ENCODE data around the gene SEC16A.

The SEC16A gene

DNA sequence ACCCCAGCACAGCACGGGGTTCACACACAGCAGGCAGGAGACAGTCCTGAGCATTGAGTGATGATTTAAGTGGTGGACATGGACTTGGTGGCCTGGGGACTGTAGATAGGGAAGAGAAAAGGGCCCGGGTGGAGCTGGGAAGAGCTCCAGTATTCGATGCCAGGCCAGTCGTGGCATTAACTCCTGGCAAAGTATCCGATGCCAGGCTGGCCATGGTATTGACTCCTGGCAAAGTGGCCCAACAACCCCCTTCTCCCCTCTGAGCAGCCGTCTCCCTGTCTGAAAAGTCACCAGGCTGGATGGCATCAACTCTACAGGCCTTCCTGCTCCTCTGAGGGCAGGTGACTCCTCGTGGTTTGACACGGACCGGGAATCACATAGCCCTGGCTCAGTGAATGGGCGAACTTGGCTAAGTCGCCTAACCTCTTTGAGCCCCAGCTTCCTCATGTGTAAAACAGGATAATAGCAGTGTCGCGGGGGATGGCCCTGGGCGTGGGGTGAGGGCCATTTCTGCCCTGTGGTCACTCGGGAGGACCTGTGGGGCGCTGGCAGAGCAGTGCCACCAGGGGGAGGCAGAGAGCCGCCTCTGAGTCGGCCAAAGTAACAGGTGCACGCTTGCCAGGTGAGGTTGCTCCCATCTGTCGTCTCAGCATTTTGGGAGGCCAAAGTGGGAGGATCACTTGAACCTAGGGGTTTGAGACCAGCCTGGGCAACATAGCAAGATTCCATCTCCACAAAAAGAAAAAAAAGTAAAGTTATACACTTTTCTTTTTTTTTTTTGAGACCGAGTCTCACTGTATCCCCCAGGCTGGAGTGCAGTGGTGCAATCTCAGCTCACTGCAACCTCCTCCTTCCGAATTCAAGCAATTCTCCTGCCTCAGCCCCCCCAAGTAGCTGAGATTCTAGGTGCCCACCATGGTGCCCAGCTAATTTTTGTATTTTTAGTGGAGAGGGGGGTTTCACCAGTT lies 5.7 kb upstream of the SEC16A start:
- in situ Hi-C loops (cut with HindIII; ENCODE audit: low sequenced_read_pairs): loop anchor here (5.0 kb wide), 5 partner anchors 41 to 224 kb away; partner anchors contain the start of gene DIPK1B

DNA sequence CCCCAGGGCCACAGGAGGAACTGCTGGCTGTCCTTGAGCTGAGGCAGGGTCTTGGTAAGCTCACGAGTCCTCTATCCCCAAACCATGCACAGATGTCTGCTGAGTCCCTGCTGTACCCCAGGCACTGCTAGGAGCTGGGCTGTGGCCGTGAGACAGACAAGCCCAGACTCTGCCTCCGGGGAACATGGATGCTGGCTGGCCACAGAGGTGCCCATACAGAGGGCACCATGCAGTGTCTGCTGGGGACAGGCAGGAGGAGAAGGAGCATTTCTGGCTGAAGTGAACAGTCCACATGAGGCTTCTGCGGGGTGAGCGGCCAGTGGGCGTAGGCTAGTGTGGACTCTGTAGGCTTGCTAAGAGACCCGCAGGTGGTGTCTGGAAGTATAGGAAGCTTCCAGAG lies 4.8 kb upstream of the SEC16A start:
- in situ Hi-C loops (cut with HindIII; ENCODE audit: low sequenced_read_pairs): loop anchor here (5.0 kb wide), 5 partner anchors 40 to 225 kb away; partner anchors contain the start of gene DIPK1B

DNA sequence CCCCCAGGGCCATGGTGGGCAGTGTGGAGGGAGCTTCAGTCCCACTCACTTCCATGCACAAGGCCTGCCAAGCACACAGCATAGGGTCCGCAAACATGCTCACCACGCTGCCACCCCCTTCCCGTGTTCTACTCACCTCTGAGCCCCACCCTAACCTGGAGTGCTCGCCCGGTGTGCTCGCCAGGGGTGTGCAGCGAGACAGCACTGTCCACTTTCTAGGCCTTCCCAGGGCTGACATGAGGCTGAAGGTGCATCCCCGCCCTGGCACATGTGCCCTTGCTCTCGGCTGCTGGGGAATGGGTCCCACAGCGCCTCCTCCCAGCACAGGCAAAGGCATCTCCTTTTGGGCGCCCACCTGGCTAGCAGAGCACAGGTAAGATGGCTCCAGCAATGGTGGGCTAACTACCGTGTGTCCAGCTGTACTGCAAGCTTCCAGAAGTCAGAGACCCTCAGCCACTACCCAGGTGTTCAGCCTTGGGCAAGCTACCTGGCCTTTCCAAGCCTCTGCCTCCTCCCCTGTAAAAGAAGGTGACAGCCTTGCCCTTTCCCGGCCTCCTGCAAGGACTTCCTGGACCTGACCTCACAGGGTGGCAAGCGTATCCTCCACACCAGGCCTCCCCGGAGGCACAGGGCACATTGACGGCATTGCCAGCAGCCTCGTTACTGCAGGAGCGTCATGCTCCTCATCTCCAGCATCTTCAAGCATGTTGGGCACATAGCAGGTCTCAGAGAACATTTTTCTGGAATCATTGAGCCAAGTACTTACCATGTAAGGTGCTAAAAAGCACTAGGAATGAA lies 4.2 kb upstream of the SEC16A start:
- in situ Hi-C loops (cut with HindIII; ENCODE audit: low sequenced_read_pairs): loop anchor here (5.0 kb wide), 5 partner anchors 40 to 225 kb away; partner anchors contain the start of gene DIPK1B

DNA sequence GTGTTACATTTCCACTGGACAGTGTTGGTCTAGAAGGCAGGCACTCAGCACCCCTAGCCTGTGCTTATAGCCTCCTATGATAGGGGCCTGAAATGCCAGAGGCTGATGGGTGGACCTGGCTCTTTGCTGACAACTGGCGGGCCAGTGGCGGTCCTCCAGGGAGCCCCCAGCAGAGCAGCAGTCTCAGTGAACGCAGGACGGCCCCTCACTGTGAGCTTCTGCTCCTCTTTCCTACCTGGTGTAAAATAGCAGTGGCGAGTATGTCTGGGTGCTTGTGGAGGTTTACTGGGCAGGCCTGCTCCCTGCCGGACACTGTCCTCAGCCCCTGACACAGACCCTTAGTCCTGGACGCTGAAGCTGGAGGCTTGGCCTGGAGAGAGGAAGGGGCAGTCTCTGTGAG lies 3.3 kb upstream of the SEC16A start:
- in situ Hi-C loops (cut with HindIII; ENCODE audit: low sequenced_read_pairs): loop anchor here (5.0 kb wide), 5 partner anchors 39 to 226 kb away; partner anchors contain the start of gene DIPK1B

DNA sequence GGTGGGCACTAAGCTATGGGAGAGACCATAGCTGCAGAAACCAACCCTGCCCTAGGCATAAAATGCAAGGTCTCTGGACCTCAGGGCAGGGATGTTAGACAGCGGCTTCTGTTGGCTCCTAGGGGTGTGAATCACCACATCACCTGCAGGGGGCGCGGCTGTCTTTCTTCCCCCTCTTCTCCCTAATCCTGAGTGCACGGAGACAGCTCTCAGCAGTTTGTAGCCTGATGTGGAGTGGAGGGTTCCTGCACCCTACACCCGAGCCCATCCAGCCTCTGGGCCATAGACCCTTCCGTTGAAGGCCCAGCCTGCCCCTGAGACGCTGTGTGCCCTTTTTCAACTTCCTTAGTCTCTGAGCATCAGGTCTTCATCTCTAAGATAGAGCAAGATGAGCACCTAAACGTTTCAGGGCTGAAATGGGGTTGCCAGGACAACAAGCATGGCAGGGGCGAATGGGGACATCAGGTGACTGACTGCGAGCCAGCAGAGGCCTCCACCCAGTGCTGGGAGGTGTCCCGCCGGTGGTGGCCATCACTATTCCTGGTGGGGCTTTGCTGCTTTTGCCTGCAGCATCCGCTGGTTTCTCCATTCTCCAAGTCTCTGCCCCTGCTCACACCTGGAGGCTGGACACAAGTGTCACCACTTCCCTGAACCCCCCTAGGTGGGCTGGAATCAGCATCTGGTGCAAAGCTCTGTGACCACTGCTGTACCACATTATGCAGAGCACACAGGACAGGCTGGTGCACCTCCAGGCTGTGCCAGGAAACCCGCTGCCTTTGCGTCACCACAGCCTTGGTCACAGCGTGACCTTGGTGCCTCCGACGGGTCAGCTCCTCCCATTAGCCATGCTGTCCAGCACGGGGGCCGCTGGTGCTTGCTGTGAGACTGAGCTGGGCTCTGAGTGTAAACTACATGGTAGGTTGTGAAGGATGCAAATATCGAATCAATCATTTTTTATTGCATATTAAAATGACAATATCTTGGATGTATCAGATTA lies 2.5 kb upstream of the SEC16A start:
- in situ Hi-C loops (cut with HindIII; ENCODE audit: low sequenced_read_pairs): loop anchor here (5.0 kb wide), 5 partner anchors 38 to 227 kb away; partner anchors contain the start of gene DIPK1B

DNA sequence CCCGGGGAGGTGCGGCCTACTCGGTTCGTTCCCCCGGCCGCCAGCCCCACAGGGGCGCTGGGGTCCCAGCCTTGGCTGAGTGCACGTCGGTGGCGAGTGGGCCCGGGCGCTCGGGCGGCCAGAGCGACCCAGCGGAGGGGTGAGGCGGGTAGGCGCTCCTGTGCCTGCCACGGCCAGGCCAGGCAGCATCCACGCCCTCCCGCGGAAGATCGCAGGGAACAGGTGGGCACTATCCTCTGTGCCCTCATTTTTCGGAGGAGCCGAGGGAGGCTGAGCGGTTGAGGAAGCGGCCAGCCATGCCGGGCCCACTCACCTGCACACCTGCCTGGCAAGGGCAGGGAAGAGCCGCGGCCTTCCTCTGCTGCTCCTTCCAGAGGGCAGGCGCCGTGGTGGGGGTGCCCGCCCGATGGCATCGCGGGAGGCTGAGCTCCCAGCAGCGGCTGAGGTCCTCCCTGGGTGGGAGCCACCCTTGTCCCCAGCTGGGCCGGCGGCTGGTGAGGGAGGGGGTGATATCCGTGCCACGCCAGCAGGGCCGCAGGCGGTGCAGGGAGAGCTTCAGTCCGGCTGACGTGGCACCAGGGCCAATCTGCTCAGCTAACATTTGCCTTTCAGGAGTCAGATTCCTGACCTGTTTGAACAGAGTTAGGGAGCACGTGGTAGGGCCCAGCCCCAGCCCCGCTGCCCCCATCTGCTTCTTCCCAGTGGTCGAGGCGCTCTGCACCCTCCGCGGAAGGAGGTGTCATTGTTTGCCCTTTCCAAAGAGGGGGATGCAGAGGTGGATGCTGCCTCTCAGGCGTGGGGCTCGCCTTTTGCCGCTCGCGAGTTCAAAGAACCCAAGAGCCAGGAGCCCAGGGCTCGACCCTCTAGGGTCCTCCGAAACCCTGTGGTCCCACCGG lies 1.6 kb upstream of the SEC16A start:
- in situ Hi-C loops (cut with HindIII; ENCODE audit: low sequenced_read_pairs): loop anchor here (5.0 kb wide), 5 partner anchors 37 to 228 kb away; partner anchors contain the start of gene DIPK1B

DNA sequence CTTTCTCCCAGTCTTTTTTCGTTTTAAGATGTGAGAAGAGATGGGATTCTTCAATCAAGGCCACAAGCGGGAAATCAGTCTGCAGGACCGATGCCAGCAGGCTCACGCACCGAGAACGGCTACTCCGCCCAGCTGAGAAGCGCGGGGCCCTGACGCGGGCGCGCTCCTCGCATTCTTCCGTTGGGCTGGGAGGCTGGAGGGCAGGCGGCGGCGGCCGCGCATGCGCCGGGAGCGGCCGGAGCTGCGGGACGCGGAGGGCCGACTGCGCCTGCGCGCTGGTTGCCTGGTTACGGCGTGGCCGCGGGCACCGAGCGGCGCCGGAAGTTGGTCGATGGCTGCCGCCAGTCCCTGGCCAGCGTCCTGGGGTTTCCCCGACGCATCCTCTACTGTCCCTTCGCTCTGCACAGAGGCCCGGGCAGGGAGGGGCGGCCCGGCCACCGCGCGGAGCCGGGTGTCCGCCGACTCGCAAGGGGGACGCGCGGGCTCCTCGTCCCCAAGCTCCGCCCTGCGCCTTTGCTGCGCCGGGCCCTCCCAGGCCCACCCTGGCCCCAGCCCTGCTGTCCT lies 831 bp upstream of the SEC16A start:
- in situ Hi-C loops (cut with HindIII; ENCODE audit: low sequenced_read_pairs): no loop called here

DNA sequence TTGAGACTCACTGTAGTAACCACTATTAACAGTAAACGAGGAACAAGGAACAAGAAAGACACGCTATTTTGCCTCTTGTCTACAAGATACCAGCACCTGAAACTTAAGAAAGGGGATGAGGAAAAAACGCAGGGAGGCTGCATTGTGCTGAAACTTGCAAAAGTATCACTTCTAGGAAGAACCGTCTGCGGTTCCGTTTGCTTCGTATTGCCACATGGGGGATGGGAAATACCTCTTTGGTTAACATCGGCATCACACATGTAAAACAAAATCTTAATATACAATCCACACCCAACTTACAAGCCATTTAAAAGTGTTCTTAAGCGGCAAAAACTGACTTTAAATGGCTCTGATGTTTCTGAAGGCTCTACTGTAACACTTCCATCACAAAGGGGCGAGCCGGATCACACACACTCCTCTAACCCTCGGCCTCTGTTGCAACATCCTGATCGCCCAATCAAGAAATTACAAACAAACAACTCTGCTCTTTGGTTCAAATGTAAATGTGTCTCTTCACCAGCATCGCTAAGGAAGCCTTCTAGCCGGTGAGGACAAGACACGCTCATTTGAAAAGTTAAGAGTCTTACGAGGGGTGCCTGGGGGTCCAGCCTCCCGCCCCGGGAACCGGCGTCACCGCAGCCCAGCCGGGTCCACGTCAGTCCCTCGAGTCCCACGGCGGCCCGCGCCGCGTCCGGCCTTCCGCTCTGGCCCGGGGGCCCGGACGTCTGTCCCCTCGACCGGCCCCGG lies 621 bp downstream of the SEC16A start:
- in situ Hi-C loops (cut with HindIII; ENCODE audit: low sequenced_read_pairs): no loop called here

DNA sequence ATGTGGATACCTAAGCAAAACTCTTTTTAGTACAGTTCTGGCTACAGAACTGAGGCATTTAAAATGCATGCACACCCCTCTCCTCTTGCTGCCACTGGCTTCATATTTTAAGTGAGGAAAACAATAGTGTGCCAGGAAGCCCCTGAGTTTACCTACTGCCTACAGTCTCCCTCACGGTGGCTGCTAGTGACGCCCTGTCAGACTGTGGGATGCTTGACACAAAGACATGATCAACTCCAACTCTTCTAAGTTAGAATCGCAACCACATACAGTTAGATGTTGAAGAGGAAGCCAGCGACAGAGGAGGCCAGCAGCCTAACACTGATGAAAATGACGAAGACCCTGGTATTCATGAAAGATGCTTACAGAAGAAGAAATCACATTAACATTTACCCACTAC lies 1.3 kb downstream of the SEC16A start:
- in situ Hi-C loops (cut with HindIII; ENCODE audit: low sequenced_read_pairs): no loop called here

DNA sequence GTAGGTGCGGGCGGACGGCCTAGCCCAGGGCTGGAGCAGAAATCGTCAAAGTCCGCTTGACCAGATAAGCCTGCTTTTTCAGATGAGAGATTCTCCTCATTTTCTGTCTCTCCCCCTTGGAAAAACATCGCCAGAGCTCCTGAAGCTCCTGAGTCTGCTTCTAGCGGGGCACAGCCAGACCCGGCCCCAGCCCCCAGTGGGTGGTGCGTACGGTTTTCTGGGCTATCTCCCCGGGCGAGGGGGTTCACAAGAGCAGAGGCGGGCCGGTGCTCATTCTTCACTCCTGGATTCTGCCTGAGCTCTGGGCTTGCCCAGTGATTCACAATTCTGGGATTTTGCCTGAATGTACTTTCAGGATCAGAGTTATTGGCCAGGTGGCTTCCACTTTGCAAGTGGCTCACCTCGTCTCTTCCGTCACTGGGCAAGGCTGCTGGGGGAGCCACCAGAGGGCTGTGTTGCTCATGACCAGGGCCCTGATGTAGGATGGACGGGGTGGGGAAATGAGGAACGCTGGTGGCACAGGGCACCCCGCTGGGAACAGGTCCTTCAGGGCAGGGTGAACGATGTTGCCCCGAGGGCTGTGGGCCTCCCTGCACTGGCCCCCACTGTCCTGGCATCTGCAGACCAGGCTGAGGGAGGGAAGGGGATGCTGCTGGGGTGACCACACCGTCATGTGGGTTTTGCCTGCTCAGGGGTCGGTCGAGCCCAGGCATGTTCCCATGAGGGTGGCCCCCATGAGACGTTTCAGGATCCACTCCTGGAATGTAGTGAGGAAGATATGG lies 6.3 kb downstream of the SEC16A start:
- in situ Hi-C loops (cut with HindIII; ENCODE audit: low sequenced_read_pairs): no loop called here

DNA sequence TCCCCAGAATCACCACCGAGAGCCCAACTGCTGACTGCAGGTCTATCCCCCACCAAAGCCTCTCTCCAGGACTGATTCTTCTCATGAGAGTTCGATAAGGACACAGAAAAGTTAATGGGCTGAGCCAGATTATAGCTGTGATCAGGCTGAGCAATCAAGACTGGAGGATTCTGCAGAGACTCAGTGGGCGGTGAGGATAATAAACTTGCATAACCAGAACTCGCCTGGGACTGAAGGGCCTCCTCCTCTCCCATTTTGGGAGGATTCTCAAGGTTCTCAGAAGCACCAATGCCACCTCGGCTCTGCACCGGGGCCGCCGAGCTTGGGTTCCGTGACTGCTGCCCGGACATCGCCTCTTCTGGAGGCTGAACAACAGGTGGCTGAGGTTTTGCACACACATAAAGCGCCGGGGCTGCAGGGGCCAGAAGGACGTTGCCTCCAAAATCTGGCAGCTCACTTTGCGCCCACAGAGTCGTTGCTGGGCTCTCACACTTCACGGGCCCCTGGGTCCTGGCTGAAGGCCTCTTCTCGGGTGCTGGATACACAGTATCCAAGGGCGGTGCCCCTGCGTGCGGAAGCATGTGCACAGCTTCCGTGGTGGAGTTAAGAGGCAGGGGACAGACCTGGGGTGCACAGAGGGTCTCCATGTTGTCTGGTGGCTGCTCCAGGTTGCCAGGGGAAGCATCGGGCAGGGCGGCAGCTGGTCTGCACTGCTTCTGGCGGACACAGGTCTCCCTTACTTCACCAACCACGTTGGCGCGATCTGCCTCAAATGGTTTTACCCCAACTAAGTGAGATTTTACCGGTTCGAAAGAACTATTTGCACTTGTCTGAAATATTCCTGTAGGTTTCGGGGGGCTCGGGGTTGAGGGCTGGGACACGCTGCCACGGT lies 7.6 kb downstream of the SEC16A start:
- in situ Hi-C loops (cut with HindIII; ENCODE audit: low sequenced_read_pairs): no loop called here

DNA sequence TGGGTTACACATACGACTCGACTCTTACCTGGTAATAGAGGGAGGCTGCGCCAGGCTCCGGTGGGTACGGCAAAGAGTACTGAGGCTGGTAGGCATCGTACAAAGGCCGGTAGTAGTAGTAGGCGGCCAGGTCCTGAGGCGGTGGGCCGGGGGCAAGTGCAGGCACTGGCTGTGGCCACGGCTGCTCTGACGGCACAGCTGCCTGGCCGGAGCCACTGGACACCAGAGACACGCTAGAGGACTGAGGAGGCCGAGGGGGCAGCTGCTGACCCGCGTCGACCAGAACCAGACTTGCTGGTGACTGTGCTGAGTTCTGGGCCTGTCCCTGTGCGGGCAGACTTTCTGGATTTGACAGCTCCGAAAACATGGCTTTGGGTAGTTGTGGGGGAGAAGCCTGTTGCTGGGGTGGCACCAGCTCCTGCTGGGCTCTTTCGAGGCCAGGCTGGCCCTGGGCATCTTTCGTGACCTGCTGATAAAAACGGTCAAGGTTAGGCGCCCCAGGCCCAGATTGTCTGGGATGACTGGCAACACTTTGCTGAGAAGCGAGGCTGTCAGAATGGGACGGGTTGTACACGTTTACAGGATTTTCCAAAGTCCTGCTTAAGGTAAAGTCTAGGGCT lies 8.7 kb downstream of the SEC16A start:
- in situ Hi-C loops (cut with HindIII; ENCODE audit: low sequenced_read_pairs): no loop called here

DNA sequence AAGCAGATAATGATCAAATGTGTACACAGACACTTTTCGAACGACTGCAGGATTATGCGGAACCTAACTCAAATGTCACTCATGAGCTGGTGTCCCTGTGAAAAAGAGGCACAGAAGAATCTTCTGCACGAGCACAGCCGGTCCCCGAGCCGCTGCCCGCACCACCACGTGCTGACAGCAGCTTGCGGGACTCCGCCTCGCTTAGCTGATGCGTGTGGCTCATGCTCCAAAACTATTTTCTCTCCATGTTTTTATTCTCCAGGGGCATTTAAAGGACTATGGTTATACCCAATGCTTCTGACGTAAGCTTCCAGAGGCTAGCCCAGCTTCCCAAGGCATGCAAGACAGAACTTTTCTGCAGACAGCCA lies 9.5 kb downstream of the SEC16A start:
- in situ Hi-C loops (cut with HindIII; ENCODE audit: low sequenced_read_pairs): no loop called here

DNA sequence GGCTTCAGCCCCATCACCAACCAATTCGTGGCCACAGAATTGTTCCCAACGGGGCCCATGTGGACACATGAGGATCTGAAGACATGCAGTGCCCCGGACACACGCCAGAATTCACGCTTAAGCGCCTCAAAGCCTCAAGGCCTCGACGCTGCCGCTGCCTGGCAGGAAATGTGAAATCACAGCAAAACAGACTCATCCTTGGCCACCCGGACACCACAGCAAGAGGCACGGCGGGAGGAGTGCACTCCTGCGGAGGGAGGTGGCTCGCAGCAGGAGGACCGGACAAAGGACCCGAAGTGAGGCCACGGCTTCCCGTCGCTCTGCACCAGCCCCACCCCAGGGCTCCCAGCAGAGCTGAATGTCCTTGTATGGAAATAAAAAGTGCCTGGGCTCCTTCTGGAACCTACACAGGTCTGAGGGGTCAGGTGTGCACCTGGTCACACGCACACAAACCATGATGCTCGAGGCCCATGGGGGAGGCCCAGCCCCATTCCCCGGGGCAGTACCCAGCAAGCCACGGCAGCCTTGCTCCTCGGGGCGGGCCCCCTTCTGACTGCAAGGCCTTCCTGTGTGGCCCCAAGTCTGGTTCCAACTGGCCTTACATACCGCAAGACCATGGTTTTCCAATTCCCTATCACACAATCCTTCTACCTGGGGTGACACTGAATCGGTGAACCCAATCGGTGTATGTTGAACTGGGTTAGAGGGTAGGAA lies 10.0 kb downstream of the SEC16A start:
- in situ Hi-C loops (cut with HindIII; ENCODE audit: low sequenced_read_pairs): no loop called here

DNA sequence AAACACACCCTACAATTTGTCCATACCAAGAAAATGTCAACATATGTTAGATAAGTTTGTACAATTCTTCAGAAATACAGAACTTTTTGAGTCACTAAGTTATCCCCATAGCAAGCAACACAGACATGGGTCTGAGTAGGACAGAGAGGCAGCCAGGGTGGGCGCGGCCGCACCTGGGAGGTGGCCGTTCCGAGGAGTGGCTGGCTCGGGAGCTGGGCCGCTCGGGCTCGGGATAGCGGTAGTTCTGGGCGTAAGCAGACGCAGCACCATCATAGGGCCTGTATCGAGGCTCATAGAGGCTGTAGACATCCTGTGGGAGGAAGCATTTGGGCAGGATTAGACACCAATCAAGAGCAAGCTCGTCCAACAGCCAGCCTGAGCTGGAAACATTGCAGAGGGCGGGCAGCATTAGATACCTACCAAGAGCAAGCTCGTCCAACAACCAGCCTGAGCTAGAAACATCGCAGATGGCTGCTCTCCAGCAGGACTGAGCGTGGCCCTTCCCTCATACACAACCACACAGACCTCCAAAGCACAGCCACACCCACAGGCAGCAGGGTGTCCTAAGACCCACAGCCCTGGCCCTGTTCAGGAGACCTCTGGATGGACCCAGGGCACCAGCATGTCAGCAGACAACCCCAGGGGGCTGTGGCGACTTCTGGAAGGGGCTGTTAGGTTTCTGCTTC lies 10.9 kb downstream of the SEC16A start:
- in situ Hi-C loops (cut with HindIII; ENCODE audit: low sequenced_read_pairs): no loop called here

Measured in endothelial cell of hepatic sinusoid (primary cell).